NCI-H526 treated with DMSO at 0.1 percent for 48 hours (cell line): ENCODE measurements around the gene NBPF3.
"Not testable (repeated sequence)": the region's sequence is repeated elsewhere in the genome, so short reads cannot be mapped to it uniquely, and the experiment has no call there.

ENCODE experiments used
- DNase-seq: peaks from one replicate; lab custom pipeline; 2025; lab: John Stamatoyannopoulos, UW

Gene NBPF3

DNA sequence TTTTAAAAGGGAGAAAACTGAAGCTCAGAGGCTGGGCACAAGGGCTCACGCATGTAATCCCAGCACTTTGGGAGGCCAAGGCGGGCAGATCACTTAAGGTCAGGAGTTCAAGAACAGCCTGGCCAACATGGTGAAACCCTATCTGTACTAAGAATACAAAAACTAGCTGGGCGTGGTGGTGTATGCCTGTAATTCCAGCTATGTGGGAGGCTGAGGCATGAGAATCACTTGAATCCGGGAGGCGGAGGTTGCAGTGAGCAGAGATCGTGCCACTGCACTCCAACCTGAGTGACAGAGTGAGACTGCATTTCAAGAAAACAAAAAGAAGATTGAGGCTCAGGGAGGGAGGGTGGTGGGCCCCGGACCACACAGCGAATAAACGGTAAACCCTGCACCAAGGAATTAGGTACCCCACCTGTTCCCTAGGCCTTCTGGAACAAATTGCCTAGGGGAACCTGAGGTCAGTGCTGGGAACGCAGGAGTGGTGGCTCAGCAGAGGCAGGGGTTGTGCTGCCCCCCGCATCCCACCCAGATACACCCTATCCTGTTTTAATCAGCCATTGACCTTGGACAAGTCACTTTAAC is 79.6 kb downstream of the NBPF3 start:
- not testable (repeated sequence) for DNase-seq

DNA sequence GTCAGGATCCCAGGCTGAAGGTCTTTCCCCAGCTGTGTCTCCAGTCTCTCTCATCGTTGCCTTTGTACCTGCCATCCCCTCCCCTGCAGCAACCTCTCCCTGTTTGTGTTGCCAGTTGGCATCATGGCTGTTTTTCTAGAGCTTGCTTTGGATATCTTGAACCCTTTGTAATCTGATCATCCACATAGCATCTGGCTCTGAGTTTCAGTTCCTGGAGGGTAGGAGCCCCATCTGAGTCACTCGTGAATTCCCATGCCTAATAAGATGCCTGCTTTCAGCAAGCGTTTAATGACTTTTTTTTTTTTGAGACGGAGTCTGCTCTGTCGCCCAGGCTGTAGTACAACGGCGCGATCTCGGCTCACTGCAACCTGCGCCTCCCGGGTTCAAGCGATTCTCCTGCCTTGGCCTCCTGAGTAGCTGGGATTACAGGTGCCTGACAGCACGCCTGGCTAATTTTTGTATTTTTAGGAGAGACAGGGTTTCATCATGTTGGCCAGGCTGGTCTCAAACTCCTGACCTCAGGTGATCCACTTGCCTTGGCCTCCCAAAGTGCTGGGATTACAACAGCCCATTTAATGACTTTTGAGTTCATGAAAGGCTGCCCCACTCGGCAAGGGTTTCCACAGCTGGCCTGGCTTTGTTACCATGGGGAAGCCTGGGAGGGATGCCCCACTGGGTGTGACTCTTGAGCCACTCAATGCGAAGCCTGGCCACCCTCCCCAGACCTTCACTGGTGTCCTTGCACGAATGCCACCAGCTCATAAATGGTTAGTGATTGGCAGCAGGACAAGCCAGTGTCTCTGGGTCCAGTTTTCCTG is 81.2 kb downstream of the NBPF3 start:
- DNase-seq: no peak

DNA sequence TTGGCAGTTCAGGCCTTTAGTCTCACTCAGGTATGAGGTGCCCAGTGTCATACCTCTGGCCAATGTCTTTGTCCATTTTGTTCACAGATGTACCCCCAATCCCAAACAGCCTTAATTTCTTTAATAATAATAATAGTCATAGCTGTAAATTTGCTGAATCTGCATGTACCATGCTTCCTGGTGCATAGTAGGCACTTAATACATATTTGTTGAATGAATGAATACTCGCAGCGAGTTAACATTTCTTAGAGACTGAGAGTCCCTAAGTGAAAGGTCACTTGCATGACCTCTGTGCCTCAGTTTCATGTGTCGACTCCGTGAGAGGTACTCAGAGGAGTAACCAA is 81.8 kb downstream of the NBPF3 start:
- no peak for DNase-seq

DNA sequence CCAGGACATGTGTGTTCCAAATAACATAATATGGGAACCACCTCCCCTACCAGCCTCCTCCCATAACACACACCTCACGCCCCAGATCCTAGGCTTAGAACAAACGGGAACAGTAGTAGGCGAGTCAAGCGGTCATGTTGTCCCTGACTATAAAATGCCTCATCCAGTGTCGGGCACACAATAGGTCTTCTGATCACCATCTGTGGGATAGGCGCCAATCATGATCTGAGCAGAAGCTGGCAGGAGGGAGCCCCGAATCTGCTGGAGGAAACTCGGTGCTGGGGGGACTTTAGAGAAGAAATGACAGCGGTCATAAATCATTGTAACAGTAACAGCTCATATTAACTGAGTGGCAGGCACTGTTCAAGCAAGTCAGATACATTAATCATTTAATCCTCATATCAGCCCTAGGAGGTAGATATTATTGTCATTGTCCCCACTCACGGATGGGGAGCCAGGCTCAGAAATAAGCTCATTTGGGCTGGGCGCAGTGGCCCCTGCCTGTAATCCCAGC is 82.6 kb downstream of the NBPF3 start:
- DNase-seq: no peak

DNA sequence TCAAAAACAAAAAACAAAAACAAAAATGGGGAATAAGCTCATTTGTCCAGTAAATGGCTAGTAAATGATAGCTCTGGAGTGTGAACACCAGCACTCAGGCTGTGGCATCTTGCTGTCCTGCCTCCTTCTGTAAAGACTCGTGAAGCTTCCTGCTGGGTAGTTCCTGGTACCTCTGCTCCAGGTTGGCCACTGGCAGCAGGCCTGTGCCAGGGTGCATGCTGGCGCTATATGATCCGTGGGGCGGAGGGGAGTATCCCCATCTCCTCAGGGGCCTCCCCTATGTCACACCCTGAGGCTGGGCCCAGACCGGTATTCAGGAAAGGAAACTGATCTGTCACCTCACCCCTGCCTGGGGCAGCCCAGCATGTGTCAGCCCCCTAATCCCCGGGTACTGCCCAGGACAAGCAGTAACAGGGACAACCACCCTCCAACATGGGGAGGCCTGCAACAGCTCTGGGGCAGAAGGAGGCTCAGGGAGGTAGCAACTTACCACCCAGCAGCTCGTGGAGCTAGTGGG is 83.4 kb downstream of the NBPF3 start:
- DNase-seq: no peak

DNA sequence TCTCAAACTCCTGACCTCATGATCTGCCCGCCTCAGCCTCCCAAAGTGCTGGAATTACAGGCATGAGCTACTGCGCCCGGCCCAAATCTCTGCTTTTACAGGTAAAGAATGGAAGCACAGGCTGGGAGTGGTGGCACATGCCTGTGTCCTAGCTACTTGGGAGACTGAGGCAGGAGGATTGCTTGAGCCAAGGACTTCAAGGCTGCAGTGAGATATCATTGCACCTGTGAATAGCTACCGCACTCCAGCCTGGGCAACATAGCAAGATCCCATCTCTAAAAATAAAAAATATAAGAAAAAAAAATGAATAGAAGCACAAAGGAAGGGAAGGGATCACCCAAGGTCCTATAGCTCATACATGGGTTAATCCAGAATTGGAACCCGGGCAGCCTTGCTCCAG is 84.3 kb downstream of the NBPF3 start:
- DNase-seq: no peak

DNA sequence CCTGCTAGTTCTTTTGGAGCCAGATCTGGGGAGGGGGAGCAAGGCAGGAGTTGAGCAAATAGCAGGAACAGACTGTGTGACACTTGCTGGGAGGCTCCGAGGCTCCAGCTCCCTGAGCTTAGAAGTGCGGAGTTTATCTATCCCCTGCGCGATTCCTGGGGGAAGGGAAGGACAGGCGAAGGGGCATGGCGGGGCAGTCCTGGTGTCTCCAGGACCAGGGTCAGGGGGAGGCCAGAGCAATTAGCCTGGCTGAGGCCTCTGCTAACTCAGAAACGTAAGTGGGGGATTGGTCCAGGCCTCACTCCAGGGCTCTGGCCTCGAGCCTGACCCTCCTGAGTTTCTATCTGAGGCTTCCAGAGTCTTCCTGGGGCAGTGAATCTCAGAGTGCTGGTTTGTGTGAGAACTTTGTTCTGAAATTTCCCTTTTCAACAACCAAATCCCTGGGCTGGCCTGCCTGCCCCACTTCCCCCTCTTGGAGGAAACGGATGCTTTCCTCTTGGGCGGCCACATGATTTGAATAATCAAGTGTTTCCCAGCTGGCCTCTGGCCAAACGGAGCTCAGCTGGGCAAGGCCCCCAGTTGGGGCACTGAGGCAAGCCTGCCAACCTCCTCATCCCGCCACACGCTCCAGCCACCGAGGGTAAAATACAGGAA is 84.9 kb downstream of the NBPF3 start:
- no peak for DNase-seq

DNA sequence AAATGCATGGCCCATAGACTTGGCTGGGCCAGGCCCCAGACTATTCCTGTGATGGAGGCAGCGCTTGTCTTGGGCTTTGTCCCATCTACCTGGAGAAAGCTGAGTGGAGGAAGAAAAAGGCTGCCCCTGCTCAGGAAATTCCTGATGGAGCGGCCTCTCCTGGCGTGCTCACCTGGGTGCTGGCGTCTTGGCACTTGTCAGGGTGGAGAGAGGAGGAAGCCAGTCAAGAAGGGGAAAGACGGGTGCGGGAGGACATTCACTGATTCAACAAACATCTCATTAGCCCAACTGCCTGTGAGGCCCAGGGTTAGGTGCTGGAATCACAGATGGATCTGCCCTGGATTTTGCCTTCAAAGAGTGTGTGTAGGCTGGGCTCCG is 85.4 kb downstream of the NBPF3 start:
- DNase-seq: no peak

DNA sequence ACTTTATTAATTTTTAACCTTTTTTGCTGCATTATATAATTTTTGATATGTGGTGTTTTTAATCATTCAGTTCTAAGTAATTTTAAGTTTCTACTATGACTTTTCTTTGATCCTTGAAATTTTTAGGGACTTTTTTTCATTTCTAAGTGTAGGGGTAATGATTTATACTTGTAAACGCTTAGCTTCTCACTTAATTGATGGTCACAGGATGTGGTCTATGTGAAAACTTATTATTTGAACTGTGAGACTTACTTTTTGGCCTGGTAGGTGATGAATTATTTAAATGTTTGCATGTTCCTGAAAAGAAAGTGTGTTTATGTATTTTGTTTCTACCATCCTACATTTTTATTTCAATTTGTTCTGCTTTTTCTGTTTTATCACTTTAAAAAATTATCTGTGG is 86.5 kb downstream of the NBPF3 start:
- DNase-seq: no peak

DNA sequence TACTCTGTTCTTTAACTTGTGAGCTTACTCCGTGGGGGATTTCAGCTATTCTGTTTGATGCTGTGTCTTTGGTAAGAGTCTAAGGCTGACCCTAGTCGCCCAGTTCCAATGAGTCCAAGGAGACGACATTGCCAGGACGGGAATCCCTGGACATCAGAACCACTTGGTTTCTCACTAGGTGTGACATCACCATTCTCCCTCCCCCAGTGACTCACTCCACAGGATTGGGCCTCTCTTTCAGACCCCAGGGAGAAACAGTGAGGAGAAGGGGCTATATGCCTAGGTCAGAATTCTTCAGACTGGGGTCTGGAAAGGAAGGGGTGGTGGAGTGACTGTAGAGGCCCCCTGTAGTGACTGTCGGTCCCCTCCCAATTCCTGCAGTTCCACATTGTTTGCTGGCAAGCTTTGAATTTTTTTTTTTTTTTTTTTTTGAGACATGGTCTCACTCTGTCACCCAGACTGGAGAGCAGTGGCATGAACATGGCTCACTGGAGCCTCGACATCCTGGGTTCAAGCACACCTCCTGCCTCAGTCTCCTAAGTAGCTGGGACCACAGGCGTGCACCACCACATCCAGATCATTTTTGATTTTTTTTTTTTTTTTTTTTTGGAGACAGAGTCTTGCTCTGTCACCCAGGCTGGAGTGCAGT is 90.6 kb downstream of the NBPF3 start:
- no peak for DNase-seq

DNA sequence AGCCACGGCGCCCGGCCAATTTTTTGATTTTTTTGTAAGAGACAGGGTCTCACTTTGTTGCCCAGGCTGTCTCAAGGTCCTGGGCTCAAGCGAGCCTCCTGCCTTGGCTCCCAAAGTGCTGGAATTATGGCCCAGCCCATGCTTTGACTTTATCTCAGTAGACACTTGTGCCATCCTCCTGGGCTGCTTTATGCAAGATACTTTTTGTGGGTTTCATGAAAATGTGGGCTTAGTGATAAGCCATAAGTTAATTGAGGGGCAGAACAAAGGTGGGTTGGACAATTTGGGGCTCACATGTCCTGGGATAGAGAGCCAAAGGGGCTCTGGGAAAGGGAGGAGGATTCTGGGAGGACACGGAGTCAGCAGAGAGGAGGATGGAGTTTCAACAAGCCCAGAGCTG is 91.3 kb downstream of the NBPF3 start:
- DNase-seq: no peak

DNA sequence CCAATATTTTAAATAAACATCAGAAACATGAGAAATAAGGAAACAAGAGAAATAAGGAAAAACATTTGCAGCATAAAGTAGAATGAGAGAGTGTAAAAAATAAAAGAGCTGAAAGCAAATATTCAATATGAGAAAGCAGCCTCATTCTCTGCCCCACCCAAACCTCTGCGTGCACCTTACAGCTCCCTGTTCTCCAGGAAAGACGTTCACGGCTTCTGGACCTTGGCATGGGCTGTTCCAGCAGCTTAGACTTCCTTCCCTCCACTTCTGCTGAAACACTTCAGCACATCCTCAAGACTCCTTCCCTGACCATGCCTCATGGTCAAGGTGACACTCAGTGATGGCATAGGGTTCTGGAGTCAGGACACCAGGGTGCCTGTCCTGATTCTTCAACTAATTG is 92.6 kb downstream of the NBPF3 start:
- no peak for DNase-seq

DNA sequence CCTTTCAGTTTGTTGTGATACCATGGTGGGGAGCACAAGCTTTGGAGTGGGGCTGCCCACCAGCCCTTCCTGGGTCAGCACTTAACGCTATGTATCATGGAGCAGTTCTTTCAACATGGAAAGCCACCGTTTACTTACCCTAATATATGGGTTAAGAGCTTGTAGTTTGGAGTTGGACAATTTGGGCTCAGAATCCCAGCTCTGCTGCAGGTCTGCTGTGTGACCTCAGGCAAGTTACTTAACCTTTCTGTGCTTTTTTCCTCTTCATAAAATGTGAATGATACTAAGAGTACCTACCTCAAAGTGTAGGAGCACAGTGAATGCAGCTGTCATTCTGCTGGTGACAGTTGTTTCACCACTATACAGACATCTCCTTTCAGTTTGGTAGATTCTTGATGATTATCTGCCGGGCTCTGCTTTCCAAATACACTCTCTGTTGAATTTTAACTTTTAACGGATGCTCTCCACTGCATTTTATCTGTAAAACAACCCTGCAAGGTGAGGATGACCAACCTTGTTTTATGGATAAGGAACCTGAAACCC is 93.1 kb downstream of the NBPF3 start:
- no peak for DNase-seq

DNA sequence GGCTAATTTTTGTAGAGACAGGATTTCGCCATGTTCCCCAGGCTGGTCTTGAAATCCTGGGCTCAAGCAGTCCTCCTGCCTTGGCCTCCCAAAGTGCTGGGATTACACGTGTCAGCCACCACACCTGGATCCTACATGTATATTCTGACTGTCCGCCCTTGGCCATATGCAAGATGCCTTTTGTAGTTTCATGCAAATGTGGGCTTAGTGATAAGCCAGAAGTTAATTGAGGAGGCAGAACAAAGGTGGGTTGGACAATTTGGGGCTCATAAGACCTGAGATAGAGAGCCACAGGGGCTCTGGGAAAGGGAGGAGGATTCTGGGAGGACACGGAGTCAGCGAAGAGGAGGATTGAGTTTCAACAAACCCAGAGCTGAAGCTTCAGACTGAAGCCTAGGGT is 94.2 kb downstream of the NBPF3 start:
- DNase-seq: no peak
